CD4-positive, alpha-beta T cell treated with Interleukin-12 subunit alpha and Interleukin-12 subunit beta, for 1 hour (primary cell): Measurements from ENCODE around the gene CDH13.

Source experiments
- DNase-seq: peaks from one replicate; pipeline ENCODE4 v3.0.0-alpha.2; 2020

Gene CDH13

DNA sequence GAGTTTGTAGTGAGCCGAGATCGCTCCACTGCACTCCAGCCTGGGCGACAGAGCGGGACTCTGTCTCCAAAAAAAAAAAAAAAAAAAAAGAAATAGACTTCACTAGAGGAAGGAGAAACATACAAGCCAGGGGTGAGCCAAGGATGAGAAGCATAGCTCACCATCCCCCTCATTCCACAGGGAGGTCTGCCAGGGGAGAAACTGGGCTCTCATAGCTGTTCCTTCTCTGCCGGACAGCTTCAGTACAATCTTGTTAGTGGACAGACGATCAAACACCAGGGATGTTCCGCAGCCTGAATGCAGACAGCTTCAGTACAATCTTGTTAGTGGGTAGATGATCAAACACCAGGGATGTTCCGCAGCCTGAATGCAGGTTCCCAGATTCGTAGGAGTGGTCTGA lies 509.6 kb downstream of the CDH13 start:
- no peak for DNase-seq

DNA sequence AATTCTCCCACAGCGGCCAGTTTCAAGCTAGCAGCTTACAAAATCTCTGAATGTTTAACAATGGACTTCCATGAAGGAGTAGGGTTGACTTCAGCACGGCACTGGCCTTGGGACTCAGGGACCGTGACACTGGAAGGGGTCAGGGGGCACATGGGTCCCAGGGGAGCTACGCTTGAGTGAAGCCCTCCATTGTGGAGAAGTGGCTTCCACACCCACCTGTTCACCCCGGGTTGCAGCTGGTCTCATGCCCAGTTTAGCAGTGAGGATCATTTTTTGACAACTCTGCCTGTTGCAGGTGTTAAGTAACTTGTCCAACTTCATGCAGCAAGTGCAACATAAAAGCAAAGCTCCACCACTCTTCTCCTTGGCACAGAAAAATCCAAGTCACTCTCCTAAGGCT lies 510.2 kb downstream of the CDH13 start:
- DNase-seq = no peak

- peak; percentile 31 for DNase-seq
Measured at GRCh38 chr16:83137326-83137781, 510.6 kb downstream of the CDH13 start.

- no peak for DNase-seq
Measured at GRCh38 chr16:83137894-83138293, 511.1 kb downstream of the CDH13 start.

DNA sequence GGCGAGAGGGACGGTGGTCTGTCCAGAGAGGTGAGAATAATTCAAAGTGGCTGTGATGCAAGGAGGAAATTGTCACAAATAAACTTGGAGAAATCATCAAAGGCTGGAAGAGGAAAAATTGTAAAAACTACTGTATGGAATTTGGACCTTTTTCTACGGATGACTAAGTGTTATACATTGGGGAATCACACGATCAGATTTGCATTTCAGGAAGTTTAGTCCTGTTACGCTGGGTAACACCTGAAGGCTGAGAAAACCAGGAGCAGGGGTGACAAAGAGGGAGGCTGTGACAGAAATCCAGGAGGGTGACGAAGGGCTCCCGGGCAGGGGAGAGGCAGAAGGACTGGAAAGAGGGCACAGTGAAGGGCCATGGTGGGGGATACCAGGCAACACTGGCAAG lies 511.7 kb downstream of the CDH13 start:
- DNase-seq = no peak

DNA sequence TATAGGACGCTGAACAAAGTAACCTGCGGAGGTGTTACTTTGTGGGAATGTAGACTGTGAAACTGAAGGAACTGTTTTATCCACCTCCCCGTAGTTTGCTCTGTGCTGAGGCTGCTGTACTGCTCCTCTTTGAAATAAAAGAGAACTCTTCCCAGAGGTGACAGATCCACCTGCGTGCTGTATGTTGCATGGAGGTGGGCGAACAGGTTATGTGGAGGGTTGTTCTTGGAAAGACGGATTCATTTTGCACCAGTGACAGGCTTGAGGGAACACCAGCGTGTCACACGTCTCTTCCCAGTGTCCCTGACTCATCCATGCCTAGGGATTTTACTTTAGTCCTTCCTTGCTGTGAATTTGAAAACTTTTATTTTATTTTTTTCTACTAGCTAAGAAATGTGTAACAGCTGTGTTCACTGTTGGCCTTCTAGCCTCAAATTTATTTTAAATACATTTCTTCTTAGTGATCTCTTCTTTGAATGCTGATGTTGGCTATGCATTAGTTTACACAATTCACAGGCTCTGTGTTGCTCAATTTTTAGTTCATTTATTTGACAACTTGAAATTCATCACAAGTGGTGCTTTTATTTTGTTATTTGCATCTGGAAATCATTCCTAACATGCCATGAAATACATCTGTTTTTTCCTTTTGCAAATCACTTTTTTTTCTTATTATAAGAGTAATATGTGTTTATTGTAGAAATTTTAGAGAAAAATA lies 512.4 kb downstream of the CDH13 start:
- no peak for DNase-seq

DNA sequence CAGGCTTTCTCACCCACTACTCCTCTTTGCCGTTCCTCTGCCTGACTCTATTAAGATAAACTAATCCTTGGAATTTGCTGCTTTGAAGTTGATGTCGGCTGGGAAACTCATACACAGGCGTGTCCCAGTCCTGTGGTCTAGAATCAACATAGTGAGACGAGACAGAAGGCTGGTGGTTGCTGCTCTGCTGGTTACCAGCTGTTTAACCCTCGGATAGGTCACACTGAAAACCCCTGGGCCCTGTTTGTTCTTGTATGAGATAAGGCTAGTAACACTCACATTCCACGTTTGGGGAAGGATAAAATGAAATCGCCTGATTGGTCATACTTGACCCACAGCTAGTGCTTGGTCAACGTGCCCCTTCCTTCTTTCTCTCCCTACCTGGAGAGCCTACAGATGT lies 517.0 kb downstream of the CDH13 start:
- DNase-seq = no peak

GRCh38 chr16:83145297-83145696 lies 518.5 kb downstream of the CDH13 start:
- no peak for DNase-seq

DNA sequence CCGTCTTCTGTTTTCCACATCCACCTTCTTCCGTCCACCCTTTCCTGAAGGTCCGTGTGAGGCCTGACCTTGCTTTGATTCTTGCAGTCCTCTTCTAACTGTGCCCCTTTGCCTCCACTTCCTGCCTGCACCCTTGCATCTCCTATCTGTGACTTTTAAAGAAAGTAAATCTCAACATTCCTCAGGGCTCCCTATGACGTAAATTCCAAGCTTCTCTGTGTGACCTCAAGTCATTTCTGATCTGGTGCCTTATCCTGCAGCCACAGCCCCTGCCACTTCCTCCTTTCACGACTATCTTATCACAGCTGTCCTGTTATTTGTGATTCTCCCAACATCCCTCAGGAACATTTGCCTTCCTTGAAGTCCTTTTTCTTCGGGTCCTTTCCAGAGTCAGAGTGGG lies 520.5 kb downstream of the CDH13 start:
- no peak for DNase-seq

- DNase-seq = no peak
Measured at GRCh38 chr16:83158320-83158957, 531.7 kb downstream of the CDH13 start.

DNA sequence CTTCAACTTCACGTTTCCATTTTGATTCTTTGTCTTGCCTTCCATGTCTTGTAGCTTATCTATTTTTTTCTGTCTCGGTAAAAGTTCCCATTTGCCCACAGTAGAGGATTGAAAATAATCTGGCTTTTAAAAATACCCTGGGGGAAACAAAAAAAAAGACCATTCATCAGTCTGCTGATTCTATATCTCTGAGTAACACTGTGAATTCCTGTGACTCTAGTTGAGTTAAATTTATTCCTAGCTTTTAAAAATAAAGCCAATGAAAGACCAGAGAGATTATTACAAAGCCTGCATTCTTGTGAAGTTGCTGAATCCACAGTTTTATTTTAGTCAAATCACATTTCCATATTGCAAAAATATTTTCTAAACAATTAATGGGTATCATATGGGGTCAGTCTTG lies 532.3 kb downstream of the CDH13 start:
- DNase-seq = no peak

- DNase-seq = no peak
Measured at GRCh38 chr16:83160287-83161020, 533.7 kb downstream of the CDH13 start.

DNA sequence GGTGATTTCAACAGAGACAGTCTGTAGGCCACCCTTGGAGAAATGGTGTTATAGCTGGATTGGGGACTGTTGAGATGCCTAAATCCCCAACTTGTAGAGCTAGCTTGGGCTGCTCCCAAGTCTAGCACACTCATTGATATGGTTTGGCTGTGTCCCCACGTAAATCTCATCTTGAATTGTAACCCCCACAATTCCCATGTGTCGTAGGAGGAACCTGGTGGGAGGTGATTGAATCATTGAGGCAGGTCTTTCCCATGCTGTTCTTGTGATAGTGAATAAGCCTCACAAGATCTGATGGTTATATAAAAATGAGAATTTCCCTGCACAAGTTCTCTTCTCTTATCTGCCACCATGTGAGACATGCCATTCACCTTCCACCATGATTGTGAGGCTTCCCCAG lies 536.0 kb downstream of the CDH13 start:
- DNase-seq = no peak

- DNase-seq = no peak
Measured at GRCh38 chr16:83164816-83165215, 538.0 kb downstream of the CDH13 start.

DNA sequence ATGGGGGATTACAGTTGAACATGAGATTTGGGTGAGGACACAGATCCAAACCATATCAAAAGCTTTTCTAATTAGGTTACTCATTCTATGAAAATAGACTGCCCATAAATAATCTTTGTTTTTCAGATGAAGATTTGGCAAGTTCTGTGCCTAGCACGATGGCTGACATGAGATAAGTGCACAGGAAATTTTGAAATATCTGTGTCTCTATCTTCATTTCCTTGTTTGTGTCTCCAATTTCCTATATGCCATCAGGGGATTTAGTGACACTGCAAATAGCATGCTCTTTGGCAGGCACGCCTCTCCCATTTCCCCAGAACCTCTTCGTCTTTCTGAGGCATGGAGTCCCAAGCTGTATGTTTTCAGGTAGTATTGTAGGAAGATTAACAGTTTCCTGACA lies 544.6 kb downstream of the CDH13 start:
- no peak for DNase-seq

DNA sequence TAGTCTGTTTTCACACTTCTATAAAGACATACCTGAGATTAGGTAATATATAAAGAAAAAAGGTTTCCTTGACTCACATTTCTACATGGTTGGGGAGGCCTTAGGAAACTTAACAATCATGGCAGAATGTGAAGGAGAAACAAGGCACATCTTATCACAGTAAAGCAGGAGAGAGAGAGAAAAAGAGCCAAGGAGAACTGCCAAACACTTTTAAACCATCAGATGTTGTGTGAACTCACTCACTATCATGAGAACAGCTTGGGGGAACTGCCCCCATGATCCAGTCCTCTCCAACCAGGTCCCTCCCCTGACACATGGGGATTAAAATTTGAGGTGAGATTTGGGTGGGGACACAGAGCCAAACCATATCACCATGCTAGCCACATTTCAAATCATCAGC lies 547.9 kb downstream of the CDH13 start:
- no peak for DNase-seq

DNA sequence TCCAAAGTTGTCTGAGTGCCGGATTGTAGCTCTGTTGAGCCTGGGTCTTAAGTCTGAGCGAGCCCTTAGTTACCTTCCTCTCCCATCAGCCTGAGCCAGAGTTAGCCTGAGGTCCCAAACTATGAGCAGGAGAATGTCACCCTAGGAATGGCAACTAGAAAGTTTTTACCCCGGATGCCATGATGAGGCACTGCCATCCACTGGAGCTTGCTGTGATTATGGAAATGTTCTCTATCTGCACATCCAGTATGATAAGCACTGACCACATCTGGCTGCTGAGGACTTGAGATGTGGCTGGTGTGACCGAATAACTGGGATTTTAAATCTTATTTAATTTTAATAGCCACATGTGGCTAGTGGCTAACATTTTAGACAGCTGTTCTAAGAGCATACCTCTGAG lies 550.0 kb downstream of the CDH13 start:
- no peak for DNase-seq

DNA sequence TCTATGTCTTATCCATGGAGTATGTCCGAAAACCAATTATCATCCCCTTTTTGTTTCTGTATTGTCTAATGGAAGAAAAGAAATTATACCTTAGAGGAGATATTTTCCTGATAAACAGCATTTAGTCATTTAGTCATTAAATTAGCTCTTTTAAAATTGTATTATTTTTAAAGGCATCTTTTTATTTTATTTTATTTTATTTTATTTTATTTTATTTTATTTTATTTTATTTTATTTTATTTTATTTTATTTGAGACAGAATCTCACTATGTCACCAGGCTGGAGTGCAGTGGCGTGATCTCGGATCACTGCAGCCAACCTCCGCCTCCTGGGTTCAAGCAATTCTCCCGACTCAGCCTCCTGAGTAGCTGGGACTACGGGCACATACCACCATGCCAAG lies 559.1 kb downstream of the CDH13 start:
- no peak for DNase-seq

GRCh38 chr16:83187405-83187804 lies 560.6 kb downstream of the CDH13 start:
- DNase-seq = no peak

DNA sequence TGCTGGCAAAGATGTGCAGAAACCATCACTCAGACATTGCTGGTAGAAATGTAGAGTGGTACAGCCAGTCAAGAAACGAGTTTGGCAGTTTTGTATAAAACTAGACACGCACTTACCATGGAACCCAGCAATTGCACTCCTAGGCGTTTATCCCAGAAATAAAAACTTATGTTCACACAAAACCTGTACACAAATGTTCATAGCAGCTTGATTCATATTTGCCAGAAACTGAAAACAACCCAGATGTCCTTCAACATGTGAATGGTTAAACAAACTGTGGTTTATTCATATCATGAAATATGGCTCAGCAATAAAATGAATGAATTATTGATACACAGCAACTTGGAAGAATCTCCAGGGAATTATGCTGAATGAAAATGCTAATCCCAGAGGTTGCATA lies 570.0 kb downstream of the CDH13 start:
- no peak for DNase-seq

DNA sequence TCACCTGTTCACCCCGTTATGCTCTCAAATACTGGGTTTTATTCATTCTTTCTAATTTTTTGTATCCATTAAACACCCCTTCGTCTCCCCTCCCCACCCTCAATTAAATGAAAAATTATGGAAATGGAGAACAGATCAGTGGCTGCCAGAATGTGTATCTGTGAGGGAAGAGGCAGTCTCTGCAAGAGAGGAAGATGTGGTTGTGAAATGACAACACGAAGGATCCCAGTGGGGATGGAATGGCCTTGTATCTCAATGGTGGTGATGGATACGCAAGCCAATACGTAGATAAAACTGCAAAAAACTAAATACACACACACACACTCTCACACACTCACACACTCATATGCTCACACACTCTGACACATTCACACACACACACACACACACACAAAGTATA lies 570.7 kb downstream of the CDH13 start:
- DNase-seq = no peak

- no peak for DNase-seq
Measured at GRCh38 chr16:83198977-83199376, 572.2 kb downstream of the CDH13 start.

DNA sequence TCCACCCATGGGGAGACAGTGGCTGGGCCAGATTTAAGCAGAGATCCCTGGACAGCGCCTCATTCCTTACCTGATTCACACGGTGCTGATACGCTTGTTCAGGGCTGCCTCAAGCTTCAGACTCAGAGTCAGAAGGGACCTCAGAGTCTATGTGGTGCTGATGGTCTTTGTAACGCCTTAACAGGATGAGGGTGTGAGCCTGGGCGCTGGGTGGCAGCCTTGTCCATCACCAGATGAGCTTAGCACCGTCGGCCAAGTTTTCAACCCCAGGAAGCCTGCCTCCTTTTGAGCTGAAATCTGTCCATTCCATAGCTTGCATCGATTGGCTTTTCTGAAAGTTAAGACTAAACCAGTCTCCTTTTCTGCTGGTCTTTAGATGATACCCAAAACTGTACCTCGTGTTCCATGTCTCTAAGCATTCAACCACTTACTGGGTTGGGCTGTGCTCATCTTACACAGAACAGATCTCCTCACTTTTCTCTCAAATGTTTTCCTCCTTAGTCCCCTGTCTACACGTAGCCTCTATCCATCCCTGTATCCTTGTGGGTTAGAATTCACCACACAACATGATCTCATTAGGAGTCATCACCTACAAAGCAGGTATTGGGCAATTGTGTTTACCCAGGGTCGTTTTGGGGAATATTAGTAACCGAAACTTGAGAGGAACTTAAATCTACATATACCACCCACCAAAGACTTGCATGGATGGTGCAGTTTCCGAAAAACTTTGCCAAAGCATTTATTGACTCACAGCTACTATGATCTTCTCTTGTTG lies 573.4 kb downstream of the CDH13 start:
- no peak for DNase-seq
